ENCODE data around the gene EIF3B.
A peak's percentile ranks its signal among the peaks of the same experiment; 100 is the strongest.
"Not testable (repeated sequence)": the region's sequence is repeated elsewhere in the genome, so short reads cannot be mapped to it uniquely, and the experiment has no call there.

Gene EIF3B

DNA sequence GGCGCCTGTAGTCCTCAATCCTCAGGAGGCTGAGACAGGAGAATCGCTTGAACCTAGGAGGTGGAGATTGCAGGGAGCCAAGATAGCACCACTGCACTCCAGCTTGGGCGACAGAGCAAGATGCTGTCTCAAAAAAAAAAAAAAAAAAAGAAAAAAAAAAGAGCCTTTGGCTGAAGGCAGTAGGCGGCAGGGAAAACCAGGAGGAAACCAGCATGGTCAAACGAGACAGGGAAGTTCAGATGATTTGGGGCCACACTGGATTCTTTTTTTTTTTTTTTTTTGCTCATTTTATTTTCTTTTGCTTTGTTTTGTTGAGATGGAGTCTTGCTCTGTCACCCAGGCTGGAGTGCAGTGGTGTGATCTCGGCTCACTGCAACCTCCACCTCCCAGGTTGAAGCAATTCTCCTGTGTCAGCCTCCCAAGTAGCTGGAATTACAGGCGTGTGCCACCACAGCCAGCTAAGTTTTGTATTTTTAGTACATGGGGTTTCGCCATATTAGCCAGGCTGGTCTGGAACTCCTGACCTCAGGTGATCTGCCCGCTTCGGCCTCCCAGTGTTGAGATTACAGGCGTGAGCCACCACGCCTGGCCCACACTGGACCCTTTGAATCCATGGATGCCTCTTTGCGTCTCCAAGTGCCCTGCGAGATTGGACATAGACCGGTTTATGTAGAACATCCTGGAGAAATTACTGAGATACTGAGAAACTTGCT is 7.1 kb upstream of the EIF3B start:
- not testable (repeated sequence) for DNase-seq (ENCODE audit: low read depth in 2 of 2)

DNA sequence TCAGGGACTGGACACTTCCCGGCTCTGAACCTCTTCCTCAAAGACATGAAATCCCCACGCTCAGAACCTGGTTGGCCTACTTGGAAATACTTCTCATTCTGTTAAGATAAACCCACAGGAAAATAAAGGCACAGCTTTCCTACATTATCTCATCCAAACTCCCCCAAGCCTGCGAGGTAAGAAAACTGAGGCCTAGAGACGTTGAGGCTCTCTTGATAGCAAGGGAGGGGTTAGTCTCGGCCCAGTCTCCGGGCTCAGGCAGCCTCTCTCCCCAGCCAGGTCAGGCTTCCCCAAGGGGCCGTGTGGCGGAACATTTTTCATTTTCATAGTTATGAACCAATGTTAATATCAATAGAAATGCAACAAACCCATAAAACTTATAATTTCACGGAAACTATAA is 4.6 kb upstream of the EIF3B start:
- DNase-seq (ENCODE audit: low read depth in 2 of 2): no peak

DNA sequence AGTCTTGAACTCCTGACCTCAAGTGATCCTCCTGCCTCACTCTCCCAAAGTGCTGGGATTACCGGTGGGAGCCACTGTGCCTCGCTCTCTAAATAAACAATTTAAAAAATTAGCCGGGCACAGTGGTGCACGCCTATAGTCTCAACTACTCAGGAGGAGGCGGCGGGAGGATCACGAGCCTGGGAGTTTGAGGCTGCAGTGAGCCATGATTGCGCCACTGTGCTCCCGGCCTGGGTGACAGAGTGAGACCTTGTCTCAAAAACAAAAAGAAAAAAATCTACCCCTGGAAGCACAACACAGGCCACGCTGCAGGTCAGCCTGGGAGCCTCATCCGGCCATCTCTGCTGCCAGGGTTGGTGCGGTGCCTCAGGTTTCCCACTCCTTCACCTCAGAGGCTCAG is 3.8 kb upstream of the EIF3B start:
- DNase-seq (ENCODE audit: low read depth in 2 of 2): no peak

DNA sequence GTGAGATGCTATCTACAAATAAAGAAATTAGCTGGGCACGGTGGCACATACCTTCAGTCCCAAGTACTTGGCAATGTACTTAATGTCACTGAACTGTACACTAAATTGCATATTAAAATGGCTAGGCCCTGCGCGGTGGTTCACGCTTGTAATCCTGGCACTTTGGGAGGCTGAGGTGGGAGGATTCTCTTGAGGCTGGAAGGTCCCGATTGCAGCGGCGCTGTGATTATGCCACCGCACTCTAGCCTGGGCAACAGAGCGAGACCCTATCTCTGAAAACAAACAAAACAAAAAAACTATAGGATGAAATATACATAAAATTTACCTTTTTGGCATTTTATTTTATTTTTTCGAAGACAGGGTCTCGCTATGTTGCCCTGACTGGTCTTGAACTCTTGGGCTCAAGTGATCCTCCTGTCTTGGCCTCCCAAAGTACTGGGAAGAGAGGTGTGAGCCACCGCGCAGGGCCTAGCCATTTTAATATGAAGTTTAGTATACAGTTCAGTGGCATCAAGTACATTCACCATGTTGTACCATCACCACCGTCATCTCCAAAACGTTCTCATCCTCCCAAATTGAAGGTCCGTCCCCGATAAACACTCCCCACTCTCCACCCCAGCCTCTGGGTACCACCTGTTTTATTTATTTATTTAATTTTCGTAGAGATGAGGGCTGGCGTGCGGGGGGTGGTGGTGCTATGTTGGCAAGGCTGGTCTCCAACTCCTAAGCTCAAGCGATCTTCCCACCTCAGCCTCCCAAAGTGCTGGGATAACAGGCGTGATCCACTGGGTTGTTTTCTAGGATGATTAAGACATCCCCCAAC is 1.3 kb upstream of the EIF3B start:
- DNase-seq (ENCODE audit: low read depth in 2 of 2): no peak

DNA sequence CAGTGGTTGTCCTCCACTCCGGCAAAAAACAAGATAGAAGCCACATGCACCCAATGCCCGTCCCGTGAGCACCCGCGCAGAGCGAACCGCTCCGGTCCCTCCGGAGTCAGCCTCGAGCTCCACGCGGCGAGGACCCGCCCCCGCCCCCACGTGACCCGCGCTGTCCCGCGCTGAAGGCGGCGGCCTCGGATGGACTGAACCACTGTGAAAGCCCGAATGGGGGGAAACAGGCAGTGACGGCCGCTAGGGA is 766 bp upstream of the EIF3B start:
- peak; percentile 86 to 87 for DNase-seq (ENCODE audit: low read depth in 2 of 2)

DNA sequence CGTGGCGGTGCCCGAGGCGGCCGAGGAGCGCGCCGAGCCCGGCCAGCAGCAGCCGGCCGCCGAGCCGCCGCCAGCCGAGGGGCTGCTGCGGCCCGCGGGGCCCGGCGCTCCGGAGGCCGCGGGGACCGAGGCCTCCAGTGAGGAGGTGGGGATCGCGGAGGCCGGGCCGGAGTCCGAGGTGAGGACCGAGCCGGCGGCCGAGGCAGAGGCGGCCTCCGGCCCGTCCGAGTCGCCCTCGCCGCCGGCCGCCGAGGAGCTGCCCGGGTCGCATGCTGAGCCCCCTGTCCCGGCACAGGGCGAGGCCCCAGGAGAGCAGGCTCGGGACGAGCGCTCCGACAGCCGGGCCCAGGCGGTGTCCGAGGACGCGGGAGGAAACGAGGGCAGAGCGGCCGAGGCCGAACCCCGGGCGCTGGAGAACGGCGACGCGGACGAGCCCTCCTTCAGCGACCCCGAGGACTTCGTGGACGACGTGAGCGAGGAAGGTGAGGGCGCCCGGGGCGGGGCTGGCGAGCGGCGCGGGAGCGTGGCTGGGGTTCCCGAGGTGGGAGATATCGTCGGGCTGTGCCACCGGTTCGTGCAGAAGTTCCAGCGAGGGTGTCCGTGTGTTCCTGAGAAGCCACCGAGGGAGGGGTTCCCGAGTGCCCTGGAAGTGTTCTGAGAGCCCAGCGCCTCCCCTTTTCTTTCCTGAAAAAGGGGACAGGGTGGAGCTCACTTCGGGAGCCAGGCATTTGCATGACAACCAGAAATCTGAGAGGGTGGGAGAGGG is 495 bp downstream of the EIF3B start:
- DNase-seq (ENCODE audit: low read depth in 2 of 2): peak in 1 of 2 donors; percentile 6

DNA sequence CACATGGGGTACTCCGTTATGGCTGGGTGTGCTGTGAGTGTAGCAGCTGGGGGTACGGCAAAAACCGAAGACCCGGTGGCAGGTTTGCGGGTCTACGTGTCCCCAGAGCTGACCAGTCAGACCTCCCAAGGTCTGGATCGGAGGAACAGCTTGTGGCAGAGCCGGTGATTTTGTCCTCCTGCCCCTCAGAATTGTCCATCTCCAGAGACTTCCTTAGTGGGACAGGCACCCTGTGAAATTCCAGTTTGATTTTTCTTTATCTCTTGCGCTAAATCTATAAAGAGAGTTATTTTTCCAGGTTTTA is 1.0 kb downstream of the EIF3B start:
- no peak for DNase-seq (ENCODE audit: low read depth in 2 of 2)

DNA sequence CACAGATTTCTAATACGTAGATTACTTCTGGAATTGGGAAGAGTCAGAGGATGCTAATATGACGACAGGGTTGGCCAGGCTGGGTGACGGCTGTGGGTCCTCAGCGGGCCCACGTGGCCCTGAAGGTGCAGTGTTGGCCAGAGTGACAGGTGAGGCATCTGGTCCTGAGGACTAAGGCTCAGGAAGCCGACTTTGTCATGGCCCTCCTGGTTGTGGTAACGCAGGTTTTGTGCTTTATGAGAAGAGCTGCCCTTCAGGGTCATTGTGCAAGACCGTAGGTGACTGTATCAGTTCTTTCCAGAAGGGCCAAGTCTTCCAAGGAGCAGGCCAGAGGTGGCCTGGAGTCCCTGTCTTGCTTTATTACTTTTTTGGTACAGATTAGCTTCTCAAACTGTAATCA is 2.5 kb downstream of the EIF3B start:
- no peak for DNase-seq (ENCODE audit: low read depth in 2 of 2)

DNA sequence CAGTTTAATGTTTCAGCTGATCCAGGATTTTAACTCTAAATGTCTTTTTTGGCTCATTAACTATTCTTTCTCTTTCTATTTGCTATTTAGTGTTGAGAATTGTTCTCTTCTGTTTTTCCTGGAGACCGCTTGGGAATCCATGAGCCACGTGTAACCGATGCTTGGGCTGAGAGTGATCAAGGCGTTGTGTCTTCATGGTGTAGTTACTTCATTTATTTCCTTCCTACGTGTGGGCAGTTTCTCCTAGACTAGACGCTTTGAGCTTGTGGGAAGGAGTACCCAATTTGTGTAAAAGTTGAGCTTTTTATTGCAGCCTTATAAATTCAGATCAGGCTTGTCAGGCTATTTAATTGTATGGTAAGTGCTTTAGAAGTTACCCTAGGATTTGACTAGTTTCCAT is 2.9 kb downstream of the EIF3B start:
- DNase-seq (ENCODE audit: low read depth in 2 of 2): no peak

DNA sequence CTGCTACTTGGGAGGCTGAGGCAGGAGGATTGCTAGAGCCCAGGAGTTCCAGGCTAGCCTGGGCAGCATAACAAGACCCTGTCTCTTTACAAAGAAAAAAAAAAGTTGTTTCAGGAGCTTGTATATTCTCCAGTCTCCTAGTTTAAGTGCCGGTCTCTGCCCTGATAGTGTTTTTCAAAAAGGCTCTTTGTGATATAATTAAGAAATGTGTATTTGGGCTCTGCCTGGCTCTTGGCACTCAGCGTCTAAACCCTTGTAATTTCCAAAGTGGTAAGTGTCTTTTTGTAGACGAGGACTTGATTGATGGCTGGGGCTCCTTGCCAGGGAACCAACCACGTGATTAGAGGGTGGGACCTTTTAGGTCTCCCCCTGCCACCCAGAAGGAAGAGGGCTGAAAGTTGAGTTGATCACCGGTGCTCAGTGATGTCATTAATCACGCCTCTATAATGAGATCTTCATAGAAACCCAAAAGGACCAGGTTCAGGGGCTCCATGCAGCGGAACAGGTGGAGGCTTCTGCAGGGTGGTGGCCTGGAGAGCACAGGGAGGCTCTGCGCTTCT is 4.4 kb downstream of the EIF3B start:
- no peak for DNase-seq (ENCODE audit: low read depth in 2 of 2)

DNA sequence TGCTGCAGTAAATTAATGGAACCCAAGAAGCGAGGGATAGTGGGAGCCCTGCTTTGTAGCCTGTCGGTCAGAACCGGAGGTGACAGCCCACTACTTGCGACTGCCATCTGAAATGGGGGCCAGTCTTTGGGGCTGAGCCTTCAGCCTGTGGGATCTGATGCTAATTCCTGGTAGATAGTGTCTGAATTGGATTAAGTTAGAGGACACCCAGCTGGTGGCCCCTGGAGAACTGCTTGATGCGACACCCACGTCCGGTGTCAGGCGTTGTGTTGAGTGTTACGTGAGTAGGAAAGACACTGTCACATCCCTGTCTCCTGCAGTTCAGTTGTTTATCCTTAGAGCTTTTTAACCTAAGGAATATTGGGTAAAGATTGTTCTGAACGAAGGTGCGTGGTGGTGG is 5.0 kb downstream of the EIF3B start:
- no peak for DNase-seq (ENCODE audit: low read depth in 2 of 2)

DNA sequence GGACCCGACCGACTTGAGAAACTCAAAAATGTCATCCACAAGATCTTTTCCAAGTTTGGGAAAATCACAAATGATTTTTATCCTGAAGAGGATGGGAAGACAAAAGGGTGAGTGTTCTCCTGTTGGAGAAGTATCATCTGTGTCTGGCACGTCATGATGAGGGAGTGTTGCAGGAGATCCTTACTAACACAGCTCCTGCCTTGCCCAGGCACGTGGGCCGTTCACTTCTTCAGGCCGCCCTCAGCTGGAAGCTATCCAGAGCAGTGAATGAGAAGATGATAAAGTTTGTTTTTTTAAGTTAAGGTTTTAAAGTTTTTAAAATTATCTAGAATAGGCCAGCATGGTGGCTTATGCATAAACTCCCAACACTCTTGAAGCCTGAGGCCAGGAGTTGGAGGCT is 6.2 kb downstream of the EIF3B start:
- no peak for DNase-seq (ENCODE audit: low read depth in 2 of 2)

DNA sequence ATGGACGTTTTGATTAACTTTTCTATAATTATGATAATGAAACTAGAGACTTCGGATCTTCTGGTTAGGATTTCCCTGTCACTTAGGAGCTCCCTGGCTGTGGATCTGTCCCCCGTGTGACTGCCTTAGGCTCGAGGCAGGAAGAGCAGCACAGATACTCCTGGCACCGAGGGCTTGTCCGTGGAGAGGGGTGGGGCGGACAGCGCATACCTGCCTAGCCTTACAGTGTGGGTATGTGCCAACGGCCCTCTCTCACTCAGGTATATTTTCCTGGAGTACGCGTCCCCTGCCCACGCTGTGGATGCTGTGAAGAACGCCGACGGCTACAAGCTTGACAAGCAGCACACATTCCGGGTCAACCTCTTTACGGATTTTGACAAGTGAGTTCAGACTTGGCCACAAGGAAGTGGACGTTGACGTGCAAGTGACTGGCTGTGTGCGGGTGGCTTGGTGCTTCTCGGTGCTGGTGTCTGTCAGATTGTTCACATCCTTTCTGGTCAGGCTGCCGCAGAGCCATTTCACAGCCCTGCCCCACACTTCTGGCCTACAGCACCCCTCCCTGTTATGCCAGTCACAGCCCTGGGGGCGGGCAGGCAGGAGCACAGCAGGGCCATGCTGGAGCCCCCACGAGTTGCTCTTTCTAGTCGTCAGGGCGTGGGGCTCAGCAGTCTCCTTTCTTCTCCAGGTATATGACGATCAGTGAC is 7.9 kb downstream of the EIF3B start:
- no peak for DNase-seq (ENCODE audit: low read depth in 2 of 2)

DNA sequence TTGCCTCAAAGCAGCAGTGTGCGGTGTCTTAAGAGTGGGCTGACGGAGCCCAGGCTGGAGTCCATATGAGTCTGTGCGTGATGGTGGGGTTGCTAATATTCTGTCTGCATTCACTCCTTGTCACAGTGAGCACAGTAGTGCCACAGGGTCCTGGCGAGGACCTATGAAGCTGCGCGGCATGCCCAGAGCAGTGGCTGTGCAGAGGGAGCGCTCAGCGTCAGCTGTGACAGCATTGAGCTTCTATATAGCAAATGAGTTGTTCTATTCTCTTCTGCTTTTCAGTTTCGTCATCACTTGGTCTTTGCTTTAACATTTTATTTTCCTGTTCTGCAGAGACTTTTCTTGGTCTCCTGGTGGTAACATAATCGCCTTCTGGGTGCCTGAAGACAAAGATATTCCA is 14.5 kb downstream of the EIF3B start:
- DNase-seq (ENCODE audit: low read depth in 2 of 2): no peak

DNA sequence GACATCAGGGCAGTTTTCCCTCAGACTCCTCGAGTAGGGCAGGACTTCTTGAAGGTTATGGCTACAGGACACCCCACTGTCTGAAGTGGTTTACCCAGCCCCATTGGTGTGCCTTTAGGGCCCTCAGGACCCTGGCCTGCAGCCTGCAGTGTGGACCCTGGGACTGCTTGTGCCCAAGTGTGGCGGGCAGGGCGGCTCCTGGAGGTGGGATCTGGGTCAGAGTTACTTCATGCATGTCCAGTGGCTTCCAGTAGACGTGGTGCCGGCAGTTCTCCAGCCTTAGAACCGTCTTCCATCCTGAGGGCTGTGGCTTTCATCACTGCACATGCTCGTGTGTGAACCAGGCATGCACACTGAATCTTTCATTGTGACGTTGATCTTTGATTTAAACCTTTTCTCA is 16.7 kb downstream of the EIF3B start:
- DNase-seq (ENCODE audit: low read depth in 2 of 2): no peak

DNA sequence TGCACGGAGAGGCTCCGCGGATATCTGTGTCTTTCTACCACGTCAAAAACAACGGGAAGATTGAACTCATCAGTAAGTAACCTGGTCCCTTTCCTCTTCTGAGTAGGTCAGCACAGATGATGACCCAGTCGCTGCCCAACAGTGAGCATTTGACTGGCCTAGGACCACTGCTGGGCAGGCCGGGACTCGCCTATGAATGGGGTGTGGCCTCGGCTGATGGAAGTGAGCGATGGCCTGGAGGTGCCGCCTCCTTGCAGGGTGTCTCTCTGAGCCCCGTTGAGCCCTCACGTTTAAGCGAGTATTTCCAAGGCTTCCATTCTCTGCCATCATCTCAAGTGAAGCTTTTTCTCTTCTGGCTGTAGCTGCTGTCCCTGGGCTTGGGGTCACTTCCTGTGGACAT is 18.1 kb downstream of the EIF3B start:
- no peak for DNase-seq (ENCODE audit: low read depth in 2 of 2)

DNA sequence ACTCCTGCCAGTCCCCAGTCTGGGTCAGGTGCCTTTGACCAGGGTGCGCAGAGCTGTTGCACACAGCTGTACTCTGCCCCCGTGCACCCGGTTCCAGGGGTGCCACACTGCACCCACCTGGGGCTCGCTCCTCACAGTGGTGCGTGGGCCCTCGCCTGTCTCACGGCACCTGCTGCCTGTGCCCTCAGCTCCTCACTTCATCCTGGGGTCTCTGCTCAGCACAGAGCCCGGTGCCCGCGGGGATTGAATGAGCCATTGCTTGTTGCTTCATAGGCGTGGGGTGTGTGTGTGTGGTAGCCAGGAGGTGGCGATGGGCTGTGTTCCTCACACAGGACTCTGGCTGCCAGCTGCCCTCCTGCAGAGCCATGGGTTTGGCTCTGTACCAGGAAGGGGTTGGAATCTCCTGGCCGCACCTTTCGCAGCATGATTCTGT is 18.5 kb downstream of the EIF3B start:
- no peak for DNase-seq (ENCODE audit: low read depth in 2 of 2)

DNA sequence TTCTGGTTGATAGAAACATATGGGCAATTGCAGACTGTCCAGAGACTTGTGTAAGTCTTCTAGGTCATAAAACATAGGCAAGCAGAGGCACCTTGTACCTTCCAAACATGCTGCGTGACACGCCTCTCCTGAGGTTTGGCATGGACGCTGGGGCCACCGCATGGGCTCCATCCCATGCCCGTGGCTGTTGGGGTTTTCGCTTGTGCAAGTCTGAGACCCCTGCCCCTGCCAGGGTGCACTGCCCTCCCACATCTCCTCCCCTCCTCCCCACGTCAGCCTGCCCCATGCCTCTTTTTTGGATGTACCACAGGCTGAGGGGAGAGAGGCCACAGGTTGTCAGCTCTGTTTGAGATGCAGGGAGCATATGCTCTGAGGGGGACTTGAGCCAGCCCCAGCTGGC is 19.0 kb downstream of the EIF3B start:
- DNase-seq (ENCODE audit: low read depth in 2 of 2): no peak

DNA sequence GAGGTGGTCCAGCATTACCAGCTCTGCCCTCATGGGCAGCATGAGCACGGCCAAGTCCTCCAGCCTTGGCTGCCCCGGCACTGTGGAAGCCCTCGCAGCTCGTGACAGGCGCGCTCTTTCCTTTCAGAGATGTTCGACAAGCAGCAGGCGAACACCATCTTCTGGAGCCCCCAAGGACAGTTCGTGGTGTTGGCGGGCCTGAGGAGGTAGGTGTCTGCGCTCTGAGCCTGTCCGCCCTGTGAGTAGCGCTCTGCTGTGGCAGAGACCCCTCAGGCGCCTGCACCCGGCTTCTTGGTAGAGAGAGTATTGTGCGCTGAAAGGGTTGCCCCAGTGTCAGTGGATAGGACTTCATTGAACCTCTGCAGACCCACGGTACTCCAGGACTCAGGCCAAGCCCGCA is 19.8 kb downstream of the EIF3B start:
- DNase-seq (ENCODE audit: low read depth in 2 of 2): no peak

DNA sequence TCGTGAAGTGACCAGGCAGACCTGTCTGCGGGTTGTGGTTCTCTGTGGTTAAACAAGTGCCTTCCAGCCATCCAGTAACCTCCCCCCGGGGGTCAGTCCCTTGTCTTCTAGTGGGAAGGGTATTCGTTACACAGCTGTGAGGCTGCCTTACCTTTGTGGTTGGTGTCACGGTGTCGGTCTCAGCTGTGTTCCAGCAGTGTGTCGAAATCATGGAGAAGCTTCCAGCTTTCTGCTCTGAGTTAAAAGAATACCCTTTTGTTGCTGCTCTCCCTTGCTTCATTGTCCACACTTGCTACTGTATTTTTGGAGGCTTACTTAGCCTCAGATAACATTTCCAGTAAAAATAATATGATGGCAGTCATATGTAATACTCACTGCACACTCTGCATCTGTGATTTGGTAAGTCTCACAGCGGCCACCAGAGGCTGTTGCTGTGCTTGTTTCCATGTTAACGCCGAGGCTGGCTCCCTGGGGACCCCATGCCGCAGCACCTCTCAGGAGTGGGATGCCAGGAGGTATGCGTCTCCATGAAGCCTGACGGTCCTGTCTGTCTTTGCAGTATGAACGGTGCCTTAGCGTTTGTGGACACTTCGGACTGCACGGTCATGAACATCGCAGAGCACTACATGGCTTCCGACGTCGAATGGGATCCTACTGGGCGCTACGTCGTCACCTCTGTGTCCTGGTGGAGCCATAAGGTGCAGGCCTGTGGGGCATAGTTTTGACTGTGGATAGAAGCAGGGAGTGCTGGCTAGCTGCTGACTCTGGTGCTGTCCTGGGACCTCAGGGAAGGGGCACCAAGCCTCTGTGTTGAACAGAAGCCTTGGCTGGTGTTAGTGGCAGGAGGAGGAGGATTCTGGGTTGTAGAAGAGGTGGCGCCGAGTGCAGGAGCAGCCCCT is 20.5 kb downstream of the EIF3B start:
- DNase-seq (ENCODE audit: low read depth in 2 of 2): no peak
